Fibroblast of skin of right quadriceps (primary cell): Measurements from ENCODE around the gene PLD1.
A peak's percentile ranks its signal among the peaks of the same experiment; 100 is the strongest.

Source experiments
- DNase-seq: peaks from one replicate; pipeline ENCODE4 v3.0.0-alpha.2; 2013

Gene PLD1

GRCh38 chr3:171790898-171791691, 19.2 kb downstream of the PLD1 start:
- DNase-seq, result peak; percentile 66

- DNase-seq, result no peak
Observed at GRCh38 chr3:171790574-171790897, 19.7 kb downstream of the PLD1 start.

GRCh38 chr3:171789759-171790505, 20.4 kb downstream of the PLD1 start:
- DNase-seq, result no peak

- DNase-seq, result peak; percentile 97
Observed at GRCh38 chr3:171788546-171789351, 21.5 kb downstream of the PLD1 start.

- DNase-seq, result no peak
Observed at GRCh38 chr3:171786997-171787396, 23.3 kb downstream of the PLD1 start.

GRCh38 chr3:171784937-171785336, 25.3 kb downstream of the PLD1 start:
- no peak for DNase-seq

- no peak for DNase-seq
Observed at GRCh38 chr3:171784387-171784786, 25.9 kb downstream of the PLD1 start.

- DNase-seq, result no peak
Observed at GRCh38 chr3:171783626-171784025, 26.7 kb downstream of the PLD1 start.

GRCh38 chr3:171783086-171783485, 27.2 kb downstream of the PLD1 start:
- peak; percentile 65 for DNase-seq

GRCh38 chr3:171782617-171783016, 27.7 kb downstream of the PLD1 start:
- DNase-seq, result no peak

GRCh38 chr3:171781711-171782127, 28.6 kb downstream of the PLD1 start:
- peak; percentile 43 for DNase-seq

- DNase-seq, result no peak
Observed at GRCh38 chr3:171778493-171778892, 31.8 kb downstream of the PLD1 start.

GRCh38 chr3:171777596-171777995, 32.7 kb downstream of the PLD1 start:
- DNase-seq, result no peak

- no peak for DNase-seq
Observed at GRCh38 chr3:171776839-171777583, 33.3 kb downstream of the PLD1 start.

- no peak for DNase-seq
Observed at GRCh38 chr3:171776411-171776810, 33.9 kb downstream of the PLD1 start.

GRCh38 chr3:171775943-171776342, 34.3 kb downstream of the PLD1 start:
- DNase-seq, result no peak

- no peak for DNase-seq
Observed at GRCh38 chr3:171774521-171774920, 35.8 kb downstream of the PLD1 start.

GRCh38 chr3:171772427-171773056, 37.7 kb downstream of the PLD1 start:
- peak; percentile 60 for DNase-seq

GRCh38 chr3:171770689-171771620, 39.3 kb downstream of the PLD1 start:
- peak; percentile 68 for DNase-seq

GRCh38 chr3:171769461-171769860, 40.8 kb downstream of the PLD1 start:
- DNase-seq, result no peak

GRCh38 chr3:171768986-171769385, 41.3 kb downstream of the PLD1 start:
- no peak for DNase-seq
